HG03442 (cell line): ENCODE data around the gene USB1.

Experiments used
- ATAC-seq: cut with Tn5 transposase; IDR thresholded peaks from one replicate; pipeline ENCODE4 v1.9.1; 2021; ENCODE audit warnings: mild to moderate bottlenecking, moderate library complexity; ENCODE audit not compliant: unreplicated experiment

Gene USB1

DNA sequence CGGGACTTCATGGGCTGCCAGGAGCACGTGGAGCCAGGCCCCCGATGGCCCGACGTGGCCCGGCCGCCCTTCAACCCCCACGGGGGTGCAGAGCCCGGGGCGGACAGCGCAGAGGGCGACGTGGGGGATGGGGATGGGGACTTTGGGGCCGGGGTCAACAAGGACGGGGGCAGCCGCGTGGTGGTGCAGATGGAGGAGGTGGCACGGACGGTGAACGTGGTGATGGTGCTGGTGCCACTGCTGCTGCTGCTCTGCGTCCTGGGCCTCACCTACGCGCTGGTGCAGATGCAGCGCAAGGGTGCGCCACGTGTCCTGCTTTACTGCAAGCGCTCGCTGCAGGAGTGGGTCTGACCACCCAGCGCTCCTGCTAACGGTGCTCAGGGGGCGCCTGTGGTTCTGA is 43.9 kb downstream of the USB1 start:
- no peak for ATAC-seq

DNA sequence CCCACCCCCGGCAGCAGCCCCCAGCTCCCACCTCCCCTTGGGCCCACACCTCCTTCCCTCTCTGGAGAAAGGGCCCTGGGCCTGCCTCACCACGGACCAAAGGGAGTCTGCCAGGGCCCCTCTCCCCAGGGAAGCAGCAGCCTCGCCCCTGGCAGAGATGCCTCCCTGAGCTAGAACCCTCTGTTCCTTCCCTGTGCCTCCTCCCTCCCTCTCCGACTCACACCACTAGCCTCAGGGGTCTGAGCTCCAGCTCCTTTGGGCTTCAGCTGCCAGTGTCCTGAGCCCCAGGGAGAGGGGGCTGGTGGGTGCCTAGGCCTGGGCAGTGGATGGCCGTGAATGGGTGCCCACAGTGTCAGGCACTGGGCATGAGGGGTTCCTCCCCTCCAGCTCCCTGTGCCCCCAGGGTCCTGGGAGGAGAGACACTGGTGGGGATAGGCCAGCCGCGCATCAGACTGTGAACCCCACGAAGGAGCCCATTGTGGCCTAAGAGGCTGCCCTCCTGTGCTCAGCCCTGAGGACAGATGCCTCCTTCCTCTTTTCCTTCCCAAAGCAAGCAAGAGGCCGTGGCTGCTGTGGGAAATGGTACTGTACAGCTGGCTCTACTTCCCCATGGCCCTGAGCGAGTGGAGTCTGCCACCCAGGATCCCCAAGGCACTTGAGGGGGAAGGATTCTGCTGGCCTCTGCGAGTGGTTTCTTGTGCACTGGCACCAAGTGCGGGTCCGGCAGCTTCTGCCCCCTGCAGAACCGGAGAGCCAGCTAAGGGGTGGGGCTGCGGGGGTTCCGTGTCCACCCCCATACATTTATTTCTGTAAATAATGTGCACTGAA is 45.1 kb downstream of the USB1 start:
- ATAC-seq, result no peak

DNA sequence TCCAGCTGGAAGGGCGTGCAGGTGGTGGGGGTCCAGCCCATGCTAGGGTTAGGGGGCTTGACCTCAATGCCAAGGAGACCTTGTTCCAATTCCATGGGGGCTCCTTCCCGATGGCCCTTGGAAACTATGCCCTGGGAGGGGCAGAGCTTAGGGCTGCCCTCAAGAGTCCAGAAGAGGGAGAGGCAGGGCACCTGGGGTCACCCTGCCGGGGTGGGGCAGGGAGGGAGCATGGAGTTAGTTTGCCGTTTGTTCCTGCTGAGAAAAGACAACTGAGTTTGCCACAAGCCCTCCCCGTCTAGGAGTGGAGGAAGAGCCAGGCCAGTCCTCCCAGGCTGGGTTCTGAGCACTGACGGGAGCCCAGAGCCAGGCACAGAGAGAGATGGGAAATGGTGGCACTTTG is 45.7 kb downstream of the USB1 start:
- no peak for ATAC-seq

DNA sequence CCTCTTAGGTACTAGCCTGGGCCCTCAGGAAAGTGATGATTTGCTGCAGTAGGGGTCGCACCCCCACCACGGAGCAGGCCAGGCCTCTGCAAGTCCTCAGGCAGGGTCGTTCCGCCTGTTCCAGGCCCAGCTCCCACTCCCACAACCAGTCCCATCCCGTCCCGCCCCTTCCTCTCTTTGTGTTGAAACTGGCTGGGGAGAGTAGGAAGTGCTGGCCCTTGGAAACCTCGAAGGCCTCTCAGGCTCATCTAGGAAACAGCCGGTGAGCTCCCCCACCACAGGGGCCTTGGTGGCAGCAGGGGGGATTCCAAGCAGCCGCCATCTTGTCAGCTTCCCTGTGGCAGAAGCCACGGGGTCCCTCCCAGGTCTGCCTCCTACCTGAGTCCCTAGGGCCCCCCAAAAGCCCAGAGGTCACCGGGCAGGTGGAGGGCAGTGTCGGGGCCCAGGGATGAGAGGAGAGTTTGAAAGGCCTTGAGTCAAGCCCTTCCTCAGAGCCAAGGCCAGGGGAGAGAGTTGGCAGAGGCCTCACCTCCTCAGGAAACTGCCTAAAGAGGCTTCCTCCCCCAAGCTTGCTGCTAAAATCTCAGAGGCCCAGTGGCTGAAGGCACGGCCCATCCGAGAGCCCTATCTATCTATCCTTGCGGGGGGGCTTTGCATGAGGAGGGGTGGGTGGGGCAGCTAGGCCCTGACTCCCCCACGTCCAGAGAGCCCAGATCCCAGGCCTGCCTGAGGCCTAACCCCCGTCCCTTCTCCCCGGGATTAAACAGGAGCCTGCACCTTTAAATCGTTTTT is 46.5 kb downstream of the USB1 start:
- ATAC-seq, result no peak

DNA sequence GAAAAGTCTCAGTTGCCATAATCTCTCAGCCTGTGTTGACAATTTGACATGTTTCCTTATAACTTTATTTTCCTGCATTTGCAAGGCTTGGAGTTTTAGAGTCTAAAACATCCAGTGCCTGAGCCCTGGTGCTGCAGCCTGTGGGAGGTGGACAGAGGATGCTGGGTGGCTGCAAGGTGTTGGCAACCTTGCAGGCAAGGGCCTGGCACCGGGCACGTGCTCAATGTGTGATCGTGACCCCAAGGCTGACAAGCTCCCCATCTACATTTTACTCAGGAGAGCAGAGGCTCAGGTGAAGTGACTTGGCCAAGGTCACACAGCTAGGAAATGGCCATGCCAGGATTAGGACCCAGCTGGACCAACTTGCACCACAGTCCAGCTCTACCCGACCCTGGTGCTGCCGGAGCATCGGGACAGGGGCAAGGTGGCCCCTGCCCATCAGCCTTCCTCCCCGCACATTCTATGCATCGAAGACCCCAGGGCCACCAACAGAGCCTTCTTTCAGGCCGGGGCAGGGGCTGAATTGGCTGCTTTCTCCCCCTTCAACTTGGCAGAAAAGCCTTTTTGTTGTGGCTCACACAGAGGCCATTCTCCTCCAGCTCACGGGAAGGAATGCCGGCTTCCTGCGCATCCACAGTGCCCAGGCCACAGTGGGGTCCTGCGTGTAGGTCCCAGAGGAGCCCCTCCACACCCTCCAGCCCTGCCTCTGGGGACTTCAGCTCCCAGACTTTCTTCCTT is 47.5 kb downstream of the USB1 start:
- ATAC-seq, result no peak

DNA sequence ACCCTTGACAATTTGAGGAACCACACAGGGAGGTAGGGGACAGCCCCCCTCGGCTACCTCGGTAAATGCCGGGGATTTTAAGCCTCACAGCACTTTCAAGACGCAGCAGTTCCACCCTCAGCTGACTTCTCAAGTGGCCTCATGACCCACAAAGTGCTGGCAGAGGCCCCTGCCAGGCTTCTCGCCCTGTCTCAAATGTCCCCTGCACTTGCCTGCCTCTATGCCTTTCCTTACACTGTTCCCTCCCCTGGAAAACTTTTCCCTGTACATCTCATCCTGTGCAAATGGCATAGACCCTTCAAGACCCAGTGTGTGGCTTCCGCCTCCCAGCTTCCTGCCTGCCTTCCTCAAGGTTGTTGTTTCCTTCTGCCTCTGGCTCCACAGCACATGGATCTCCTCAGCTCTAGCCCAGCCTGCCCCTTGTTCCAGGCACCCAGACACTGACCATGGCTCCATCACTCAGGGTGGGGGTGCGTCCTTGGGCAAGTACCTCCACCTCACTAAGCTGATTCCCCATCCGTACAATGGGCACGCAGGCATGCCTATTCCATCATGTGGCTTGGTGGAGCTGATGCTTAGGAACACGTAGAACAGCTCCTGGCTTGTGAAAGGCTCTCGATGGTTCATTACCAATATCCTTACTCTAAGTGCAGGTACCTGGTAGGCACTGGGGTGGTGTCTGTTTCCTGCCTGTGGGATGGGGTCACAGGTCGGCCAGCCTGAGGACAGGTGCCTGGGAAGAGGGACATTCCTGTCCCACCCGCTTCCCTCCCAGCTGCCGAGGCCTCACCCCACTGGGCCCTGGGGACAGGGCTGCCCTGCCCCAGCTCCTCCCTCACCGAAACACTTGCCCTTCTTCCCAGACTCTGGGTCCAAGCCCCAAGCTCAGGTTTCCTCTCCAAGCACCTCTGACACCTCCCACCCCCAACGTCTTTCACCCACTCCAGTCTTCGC is 48.3 kb downstream of the USB1 start:
- no peak for ATAC-seq

DNA sequence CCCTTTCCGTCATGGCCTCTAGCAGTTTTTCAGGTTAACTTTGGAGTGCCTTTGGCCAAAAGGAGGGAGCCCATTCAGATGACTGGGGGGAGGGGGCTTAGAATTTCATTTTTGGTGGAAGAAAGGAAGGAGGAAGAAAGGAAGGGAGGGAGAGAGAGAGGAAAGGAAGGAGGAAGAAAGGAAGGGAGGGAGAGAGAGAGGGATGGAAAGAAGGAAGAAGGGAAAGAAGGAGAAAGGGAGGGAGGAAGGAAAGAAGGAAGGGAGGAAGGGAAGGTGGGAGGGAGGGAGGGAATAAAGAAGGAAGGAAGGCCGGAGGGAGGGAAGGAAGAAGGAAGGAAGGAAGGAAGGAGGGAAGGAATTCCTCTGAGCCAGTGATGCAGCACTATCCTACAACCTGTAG is 50.1 kb downstream of the USB1 start:
- ATAC-seq, result no peak

DNA sequence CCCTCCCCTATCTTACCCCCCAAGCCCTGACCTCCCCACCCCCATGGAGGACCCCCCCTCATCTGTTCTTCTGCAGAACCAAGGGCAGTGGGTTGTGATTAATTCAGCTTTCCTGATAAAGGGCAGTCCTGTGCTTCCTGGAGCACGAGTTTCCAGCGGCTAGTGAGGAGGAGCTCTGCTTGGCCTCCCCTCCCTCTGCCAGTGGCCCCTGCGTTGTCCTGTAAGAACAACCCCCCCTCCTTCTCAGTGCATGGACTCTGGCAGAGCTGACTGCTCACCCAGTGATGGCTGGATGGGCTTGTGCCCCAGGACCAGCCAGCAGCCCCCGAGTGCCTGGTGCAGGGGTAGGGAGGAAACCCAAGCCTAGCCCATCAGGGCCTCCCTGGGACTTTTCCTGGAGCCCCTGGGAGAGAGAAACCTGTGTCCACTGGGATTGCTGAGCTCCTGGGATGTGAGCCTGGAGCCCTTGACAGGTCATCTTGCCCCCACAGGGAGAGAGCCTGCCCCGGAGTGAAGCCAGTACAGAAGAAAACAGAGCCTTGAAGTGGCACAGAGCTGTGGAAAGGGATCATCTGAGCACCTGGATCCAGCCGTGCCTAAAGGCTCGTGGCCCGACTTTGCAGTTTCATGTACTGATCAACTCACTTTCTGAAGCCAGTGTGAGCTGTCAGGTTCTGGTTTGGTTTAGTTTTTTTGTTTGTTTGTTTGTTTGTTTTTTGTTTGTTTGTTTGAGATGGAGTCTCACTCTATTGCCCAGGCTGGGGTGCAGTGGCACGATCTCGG is 50.8 kb downstream of the USB1 start:
- no peak for ATAC-seq

DNA sequence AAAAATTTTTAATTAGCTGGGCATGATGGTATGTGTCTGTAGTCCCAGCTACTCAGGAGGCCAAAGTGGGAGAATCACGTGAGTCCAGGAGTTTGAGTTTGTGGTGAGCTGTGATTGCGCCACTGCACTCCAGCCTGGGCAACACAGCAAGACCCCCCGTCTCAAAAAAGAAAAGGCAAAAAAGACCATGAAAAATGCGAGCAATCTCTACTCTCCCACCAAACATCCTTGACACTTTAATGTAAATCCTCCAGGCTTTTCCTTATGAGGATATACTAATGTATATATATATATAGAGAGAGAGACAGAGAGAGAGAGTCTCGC is 52.4 kb downstream of the USB1 start:
- ATAC-seq, result no peak

DNA sequence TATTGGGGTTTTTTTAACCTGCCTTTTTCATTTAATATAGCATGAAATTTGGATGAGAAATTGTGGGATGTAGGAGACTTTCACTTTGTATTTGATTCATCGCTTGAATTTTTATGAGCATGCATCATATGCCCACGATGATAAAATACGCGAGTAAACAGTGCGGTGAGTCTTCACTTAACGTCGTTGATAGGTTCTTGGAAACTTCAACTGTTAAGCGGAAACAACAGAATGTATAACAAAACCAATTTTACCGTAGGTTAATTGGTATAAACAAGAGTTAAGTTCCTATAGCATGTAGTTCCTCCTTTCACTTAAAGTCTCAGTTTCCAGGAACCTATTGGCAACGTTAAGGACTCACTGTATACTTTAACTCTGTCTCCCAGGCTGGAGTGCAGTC is 53.1 kb downstream of the USB1 start:
- ATAC-seq, result no peak

DNA sequence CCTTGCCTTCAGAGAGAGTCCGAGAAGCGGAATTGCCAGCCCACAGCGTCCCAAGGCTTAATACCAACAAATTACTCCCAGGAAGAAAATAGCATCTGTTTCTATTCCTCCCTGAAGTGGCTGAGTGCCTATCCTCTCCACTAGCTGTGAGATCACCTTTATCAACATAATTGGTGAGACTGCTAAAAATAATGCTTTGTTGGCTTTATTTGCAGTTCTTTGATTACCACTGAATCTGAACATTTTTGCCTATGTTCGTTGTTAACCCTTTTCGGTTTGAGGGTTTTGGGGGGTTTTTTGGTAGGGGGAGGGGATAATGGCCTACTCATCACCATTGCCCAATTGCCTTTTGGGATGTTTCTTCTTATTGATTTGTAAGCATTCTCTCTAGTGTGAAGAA is 55.4 kb downstream of the USB1 start:
- no peak for ATAC-seq

DNA sequence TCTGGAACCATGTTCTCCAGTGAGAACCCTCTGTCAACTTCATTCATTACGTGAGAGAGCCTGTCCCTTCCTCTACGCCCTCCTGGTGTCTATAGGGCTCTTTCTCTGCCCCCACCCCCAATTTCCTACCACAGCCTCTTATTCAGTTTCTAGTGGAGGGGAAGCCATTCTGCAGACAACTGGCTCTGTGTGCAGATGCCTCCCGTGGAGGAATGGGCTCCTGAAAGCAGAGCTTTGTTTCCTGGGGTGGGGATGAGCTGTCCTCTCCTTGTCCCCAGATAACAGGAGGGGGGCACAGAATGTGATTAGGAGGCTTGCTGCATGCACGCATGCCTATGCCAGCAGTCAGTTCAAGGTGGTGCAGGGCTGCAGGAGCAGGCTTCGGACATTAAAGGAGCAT is 55.9 kb downstream of the USB1 start:
- no peak for ATAC-seq

DNA sequence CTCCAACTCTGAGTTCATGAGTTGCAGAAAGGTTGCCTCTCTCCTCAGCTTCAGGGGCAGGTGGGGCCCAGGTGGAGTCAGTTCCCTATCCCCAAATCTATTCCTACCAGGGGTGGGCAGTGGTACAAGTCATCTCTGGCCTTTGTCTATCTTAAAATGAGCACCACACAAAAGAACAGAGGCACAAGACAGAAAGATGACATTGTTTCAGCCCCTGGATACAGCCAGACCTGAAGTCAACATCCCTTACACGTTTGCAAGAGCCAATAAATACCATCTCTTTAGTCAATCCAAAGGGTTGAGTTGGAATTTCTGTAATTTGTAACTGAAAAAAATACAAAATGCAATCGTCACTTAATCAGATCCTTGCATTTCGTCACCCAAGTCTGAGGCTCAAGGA is 56.6 kb downstream of the USB1 start:
- no peak for ATAC-seq

DNA sequence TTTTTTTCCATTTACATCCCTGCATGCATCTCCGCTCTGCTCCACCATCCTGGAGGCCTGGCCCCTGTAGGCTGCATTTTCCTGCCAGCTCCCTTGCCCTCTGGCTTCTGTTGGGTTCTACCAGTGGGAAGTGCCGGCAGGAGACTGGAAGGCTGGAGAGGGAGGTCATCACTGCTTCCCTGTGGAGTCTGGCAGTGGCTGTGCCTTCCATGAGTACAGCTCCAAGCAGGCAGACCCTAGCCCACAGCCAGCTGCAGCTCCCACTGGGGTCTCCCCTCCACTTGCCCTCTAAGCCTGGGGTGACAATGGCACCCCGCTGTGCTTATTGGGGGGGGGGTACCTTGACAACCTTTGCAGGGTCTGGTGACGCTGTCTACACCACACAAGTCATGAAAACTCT is 61.6 kb downstream of the USB1 start:
- no peak for ATAC-seq

DNA sequence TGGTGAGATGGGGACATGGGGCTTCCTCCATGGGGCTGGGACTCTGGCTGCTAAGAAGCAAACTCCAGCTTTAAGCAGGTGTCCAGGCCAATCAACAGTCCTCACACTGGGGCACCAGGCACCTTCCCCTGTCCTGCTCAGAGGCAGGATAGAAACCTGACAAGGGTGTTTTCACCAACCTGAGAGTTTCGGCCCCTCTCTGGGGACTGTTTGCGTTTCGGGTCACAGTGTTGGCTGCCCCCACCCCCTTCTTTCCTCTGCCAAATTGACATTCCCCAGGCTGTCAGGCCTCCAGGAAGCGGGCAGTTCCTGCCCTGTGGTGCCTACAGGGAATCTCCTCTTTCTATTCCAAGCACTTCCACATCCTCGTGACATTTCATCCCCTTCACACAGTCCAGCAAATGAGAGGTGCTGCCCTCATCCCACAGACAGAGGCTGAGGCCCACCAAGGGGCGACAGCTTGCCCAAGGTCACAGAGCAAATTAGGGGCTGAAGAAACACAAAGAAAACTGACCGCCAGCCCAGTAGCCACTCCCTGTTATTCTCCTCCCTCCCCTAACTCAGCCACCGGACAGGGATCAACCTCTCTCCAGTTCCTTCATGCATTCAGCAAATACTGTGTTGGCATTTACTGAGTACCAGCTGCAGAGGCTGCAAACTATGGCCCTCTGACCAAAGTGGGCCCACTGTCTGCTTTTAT is 62.3 kb downstream of the USB1 start:
- no peak for ATAC-seq

DNA sequence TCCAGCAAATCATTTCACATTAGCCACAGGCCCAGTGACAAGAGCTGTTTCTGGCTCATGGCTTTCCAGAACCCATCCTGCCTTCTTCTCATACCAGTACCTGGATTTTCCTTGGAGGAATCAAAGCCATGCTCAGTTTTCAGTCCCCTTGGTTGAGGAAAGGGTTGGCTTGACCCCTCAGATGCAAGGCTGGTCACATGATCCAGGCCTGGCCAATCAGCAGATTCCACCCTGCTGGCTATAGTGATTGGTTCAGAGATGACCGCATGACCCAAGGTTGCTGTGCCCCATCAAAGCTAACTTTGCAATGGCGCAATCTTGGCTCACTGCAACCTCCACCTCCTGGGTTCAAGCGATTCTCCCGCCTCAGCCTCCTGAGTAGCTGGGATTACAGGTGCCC is 69.4 kb downstream of the USB1 start:
- no peak for ATAC-seq
